Stimulated activated CD8-positive, alpha-beta memory T cell treated with anti-CD3 and anti-CD28 coated beads, Interleukin-12 subunit alpha, Interleukin-12 subunit beta, amount 100 ng/mL, for 24 hours (primary cell): ENCODE data around the gene SYNE1.
"Not testable (repeated sequence)": the region's sequence is repeated elsewhere in the genome, so short reads cannot be mapped to it uniquely, and the experiment has no call there.

Experiments used
- DNase-seq: peaks from one replicate; pipeline ENCODE4 v3.0.0-alpha.2; 2020; ENCODE audit errors: extremely low read depth

The SYNE1 gene

GRCh38 chr6:152423216-152424103 is 213.7 kb downstream of the SYNE1 start:
- DNase-seq = no peak

- not testable (repeated sequence) for DNase-seq
Observed at GRCh38 chr6:152421496-152421895, 215.7 kb downstream of the SYNE1 start.

GRCh38 chr6:152420696-152421095 is 216.5 kb downstream of the SYNE1 start:
- no peak for DNase-seq

- DNase-seq = no peak
Observed at GRCh38 chr6:152418551-152418950, 218.6 kb downstream of the SYNE1 start.

GRCh38 chr6:152416652-152417051 is 220.5 kb downstream of the SYNE1 start:
- no peak for DNase-seq

- no peak for DNase-seq
Observed at GRCh38 chr6:152404936-152405595, 232.1 kb downstream of the SYNE1 start.

- DNase-seq = no peak
Observed at GRCh38 chr6:152404086-152404857, 232.9 kb downstream of the SYNE1 start.

GRCh38 chr6:152402791-152403190 is 234.4 kb downstream of the SYNE1 start:
- DNase-seq = no peak

- DNase-seq = no peak
Observed at GRCh38 chr6:152401978-152402377, 235.2 kb downstream of the SYNE1 start.

- DNase-seq = no peak
Observed at GRCh38 chr6:152399399-152399798, 237.8 kb downstream of the SYNE1 start.

- DNase-seq = no peak
Observed at GRCh38 chr6:152398993-152399392, 238.2 kb downstream of the SYNE1 start.

GRCh38 chr6:152398316-152398715 is 238.8 kb downstream of the SYNE1 start:
- no peak for DNase-seq

- no peak for DNase-seq
Observed at GRCh38 chr6:152394303-152394702, 242.9 kb downstream of the SYNE1 start.

- DNase-seq = no peak
Observed at GRCh38 chr6:152391179-152391880, 245.8 kb downstream of the SYNE1 start.

GRCh38 chr6:152387091-152387490 is 250.1 kb downstream of the SYNE1 start:
- no peak for DNase-seq

GRCh38 chr6:152386131-152386530 is 251.0 kb downstream of the SYNE1 start:
- no peak for DNase-seq

- DNase-seq = no peak
Observed at GRCh38 chr6:152380993-152381898, 255.9 kb downstream of the SYNE1 start.

- no peak for DNase-seq
Observed at GRCh38 chr6:152380351-152380767, 256.8 kb downstream of the SYNE1 start.

GRCh38 chr6:152379423-152379822 is 257.7 kb downstream of the SYNE1 start:
- DNase-seq = no peak

- DNase-seq = no peak
Observed at GRCh38 chr6:152378169-152378568, 259.0 kb downstream of the SYNE1 start.

- no peak for DNase-seq
Observed at GRCh38 chr6:152375197-152375596, 262.0 kb downstream of the SYNE1 start.
